Psoas muscle (tissue), 8 donors: ENCODE results near the gene DPH7. TPM values are rescaled to one million over a fixed set of nuclear protein-coding genes. Genes with fewer than 3 reads are reported as not detected.
"Not testable (repeated sequence)": the region's sequence is repeated elsewhere in the genome, so short reads cannot be mapped to it uniquely, and the experiment has no call there.

Experiments
- ATAC-seq, 4 donors: fragments of 200-7000 bp; cut with Tn5 transposase; one replicate each; pipeline ENCODE4 v1.9.1; 2020; ENCODE audit warnings: moderate library complexity in 3 of 4, mild to moderate bottlenecking in 2 of 4
- DNase-seq, 2 donors: peaks; one replicate each; pipeline ENCODE4 v3.0.0-alpha.2; 2020
- H3K27ac ChIP-seq: fragments of 200-600 bp; one replicate; pipeline ENCODE4 v1.8.0; 2022
- H3K27me3 ChIP-seq, 3 donors: fragments of 200-600 bp in 1 of 3; one replicate each; pipeline versions ENCODE4 v1.6.1 to v1.8.0; 2013 to 2022; ENCODE audit warnings: low read length in 2 of 3, mild to moderate bottlenecking in 2 of 3, moderate library complexity in 1 of 3; ENCODE audit not compliant: insufficient read depth in 3 of 3
- H3K36me3 ChIP-seq, 2 donors: fragments of 200-600 bp in 1 of 2; one replicate each; pipeline versions ENCODE4 v1.6.1 to v1.8.0; 2013 to 2022; ENCODE audit warnings: low read depth in 1 of 2, mild to moderate bottlenecking in 1 of 2, moderate library complexity in 1 of 2; ENCODE audit not compliant: insufficient read depth in 1 of 2
- H3K4me1 ChIP-seq: fragments of 200-600 bp; one replicate; pipeline ENCODE4 v1.8.0; 2022
- H3K4me3 ChIP-seq: fragments of 200-600 bp; one replicate; pipeline ENCODE4 v1.8.0; 2022; ENCODE audit warnings: mild to moderate bottlenecking
- H3K9me3 ChIP-seq: fragments of 200-600 bp; one replicate; pipeline ENCODE4 v1.8.0; 2022
- CTCF ChIP-seq: fragments of 200-600 bp; IDR thresholded peaks from one replicate; pipeline ENCODE4 v1.8.0; 2022; ENCODE audit warnings: antibody characterized with exemption
- WGBS, 3 donors: extraction: QIAGEN DNeasy Blood & Tissue Kit; methylation state at CpG; one replicate each; pipeline versions ENCODE4 v1.1.6 to v1.1.7; 2013; 5-methylcytosine and 5-hydroxymethylcytosine counted together
- intact Hi-C, 2 donors: fragments of 100-400 bp; cut with DNase I; formaldehyde crosslinking; loops; one replicate each; pipeline versions ENCODE4 v1.11.0 to v1.14.2; 2022
- polyA plus RNA-seq, 3 donors: library from polyadenylated mRNA; stranded (reverse); fragments of 200-250 nt; gene quantifications; one replicate each; pipeline ENCODE4 v1.2.3, GENCODE V29; 2013
- total RNA-seq, 4 donors: library from RNA; stranded (reverse); fragmentation: NEBNext Ultra II Directional in 2 of 4; extraction: Animal tissue kit (Norgen Biotek cat#: 25700) in 2 of 4; gene quantifications; one replicate each; pipeline versions ENCODE4 v1.2.1 to v1.2.4, GENCODE V29; 2021 to 2023
- donor health status: healthy with polysubstance abuse.
- donor health status: DM: no; HTN: no; CAD: no; lungs with moderate emphysema.
- donor health status: Bipolar disorder and iron deficiency.
- donor health status: healthy.
- donor health status: DM: yes; HTN: yes; CAD: no.
- donor health status: DM: no; HTN: no; CAD: no.
- donor health status: DM: no; HTN: no; CAD: no.
- donor health status: DM: yes; HTN: yes; CAD: no.

The DPH7 gene
- total and polyA plus RNA-seq, 7 donors = 9.1 to 17.8 (median 14.1) TPM

- TF ChIP-seq CTCF = no peak
- DNase-seq = no peak
- Histone ChIP-seq H3K4me3 (no peak overlapping the region), H3K9me3 (no peaks in the 10 kb centered on the region), H3K4me1 (peaks cover under 1% of the 10 kb centered on the region), H3K27me3 (no peaks in the 10 kb centered on the region), H3K36me3 (peaks cover 0 to 22% of the 10 kb centered on the region in 2 donors), H3K27ac (no peak overlapping the region)
- peak in 2 of 4 donors; percentile 31 to 60 for ATAC-seq
- intact Hi-C loops = no loop called here
- 83 to 90% (median 85%) methylated on average over 10 of the region's 10 CpGs for WGBS, 3 donors
These were observed 62.4 kb downstream of the DPH7 start for GRCh38 chr9:137516144-137516917.

GRCh38 chr9:137515338-137515724 lies 63.4 kb downstream of the DPH7 start:
- ATAC-seq (peak in 1 of 4 donors; percentile 30), DNase-seq (peak in 1 of 2 donors; percentile 23)
- peaks cover 0 to 20% of the 10 kb centered on the region in 2 donors for H3K36me3 ChIP-seq
- H3K9me3 ChIP-seq = no peaks in the 10 kb centered on the region
- H3K4me1 ChIP-seq = no peaks in the 10 kb centered on the region
- no peaks in the 10 kb centered on the region for H3K27me3 ChIP-seq
- H3K4me3 ChIP-seq = no peak overlapping the region
- H3K27ac ChIP-seq = no peak overlapping the region
- WGBS, 3 donors = 80 to 88% (median 84%) methylated on average over 15 to 23 of the region's 23 CpGs
- TF ChIP-seq CTCF = no peak
- intact Hi-C loops = no loop called here

DNA sequence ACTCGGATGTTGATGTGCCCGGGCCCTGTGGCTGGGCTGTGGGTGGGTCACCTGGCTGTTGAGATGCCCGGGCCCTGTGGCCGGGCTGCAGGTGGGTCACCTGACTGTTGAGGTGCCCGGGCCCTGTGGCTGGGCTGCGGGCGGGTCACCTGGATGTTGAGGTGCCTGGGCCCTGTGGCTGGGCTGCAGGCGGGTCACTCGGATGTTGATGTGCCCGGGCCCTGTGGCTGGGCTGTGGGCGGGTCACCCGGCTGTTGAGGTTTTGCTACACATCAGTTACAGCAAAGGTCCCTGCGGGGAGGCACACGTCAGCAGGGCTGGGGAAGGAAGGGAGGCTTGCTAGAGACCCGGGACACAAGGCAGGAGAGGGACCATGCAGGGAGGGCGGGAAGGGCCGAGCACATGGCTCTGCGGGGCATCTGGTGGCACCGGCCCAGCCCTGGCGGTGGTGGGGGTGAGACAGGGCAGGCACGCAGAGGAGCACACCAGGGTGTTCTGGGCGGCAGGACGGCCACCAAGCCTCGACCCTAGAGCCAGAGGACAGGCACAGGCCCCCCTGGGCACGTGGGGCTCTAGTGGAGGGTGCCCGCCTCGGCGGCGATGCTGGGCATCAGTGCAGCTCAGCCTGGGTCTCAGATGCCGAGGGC lies 63.9 kb downstream of the DPH7 start:
- intact Hi-C loops = no loop called here
- DNase-seq (peak in 1 of 2 donors; percentile 46), ATAC-seq (no peak)
- H3K36me3 ChIP-seq = peaks cover 0 to 17% of the 10 kb centered on the region in 2 donors
- no peak for TF ChIP-seq CTCF
- WGBS, 3 donors = 86 to 89% (median 89%) methylated on average over 17 to 29 of the region's 30 CpGs
- no peak overlapping the region for H3K27ac ChIP-seq
- H3K27me3 ChIP-seq = no peaks in the 10 kb centered on the region
- no peaks in the 10 kb centered on the region for H3K4me1 ChIP-seq
- H3K9me3 ChIP-seq = no peaks in the 10 kb centered on the region
- H3K4me3 ChIP-seq = no peak overlapping the region

- peaks cover 0 to 13% of the 10 kb centered on the region in 2 donors for H3K36me3 ChIP-seq
- 84 to 88% (median 85%) methylated on average over 33 to 42 of the region's 42 CpGs for WGBS, 3 donors
These were observed 64.7 kb downstream of the DPH7 start for GRCh38 chr9:137513801-137514570.

GRCh38 chr9:137513136-137513535 lies 65.6 kb downstream of the DPH7 start:
- peaks cover 0 to 13% of the 10 kb centered on the region in 2 donors for H3K36me3 ChIP-seq
- H3K27me3 ChIP-seq, H3K9me3 ChIP-seq, H3K4me3 ChIP-seq, ATAC-seq, H3K27ac ChIP-seq, H3K4me1 ChIP-seq, intact Hi-C loops, DNase-seq: not testable (repeated sequence)
- WGBS, 3 donors = 78 to 86% (median 82%) methylated on average over 5 of the region's 5 CpGs

More at GRCh38 chr9:137513801-137514570, 64.7 kb downstream of the DPH7 start:
- H3K27me3 ChIP-seq, intact Hi-C loops, H3K9me3 ChIP-seq, H3K4me1 ChIP-seq, ATAC-seq, H3K4me3 ChIP-seq, H3K27ac ChIP-seq: not testable (repeated sequence)
- DNase-seq = peak in 1 of 2 donors; percentile 23
